Measurements from ENCODE around the gene AVPI1.
"Not testable (repeated sequence)": the region's sequence is repeated elsewhere in the genome, so short reads cannot be mapped to it uniquely, and the experiment has no call there.

The AVPI1 gene

DNA sequence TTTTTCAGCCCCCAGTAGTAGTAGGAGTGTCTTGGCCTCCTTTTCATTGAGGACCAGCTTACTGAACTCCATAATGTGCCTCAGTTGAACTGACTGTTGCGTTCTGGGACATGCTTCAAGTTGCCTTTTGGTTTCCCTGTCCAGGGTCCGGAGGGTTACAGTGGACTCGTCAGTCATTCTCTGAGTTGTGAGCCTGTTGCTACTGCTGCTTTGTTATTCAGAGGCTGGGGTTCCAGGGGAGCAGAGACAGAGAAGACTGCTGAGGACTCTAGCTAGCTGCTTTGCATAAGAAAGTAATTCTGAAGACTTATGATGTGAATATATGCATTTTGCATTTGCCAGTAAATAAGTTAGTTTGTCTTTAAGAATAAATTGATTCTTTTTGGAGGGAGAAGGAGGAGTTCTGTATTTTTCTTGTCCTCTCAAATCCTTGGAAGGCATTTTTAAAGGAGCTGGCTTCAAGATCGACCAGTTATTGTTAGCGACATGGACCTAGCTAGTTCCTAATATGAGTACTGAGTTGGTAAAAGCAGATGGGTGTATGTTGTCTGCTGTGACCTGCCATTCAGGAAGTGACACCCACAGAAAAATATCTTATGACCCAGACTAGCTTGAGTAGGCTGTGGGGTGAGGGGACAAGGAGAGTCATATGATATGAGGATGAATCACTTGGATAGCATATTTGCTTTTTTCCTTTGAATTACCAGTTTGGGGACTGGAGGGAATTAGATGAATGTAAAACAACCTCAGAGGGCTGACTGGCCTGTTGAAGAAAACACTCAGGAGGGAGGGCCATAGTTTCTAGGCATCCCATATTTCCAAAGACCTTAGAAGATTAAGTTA lies 38.3 kb downstream of the AVPI1 start:
- TF ChIP-seq, protein P1, sequence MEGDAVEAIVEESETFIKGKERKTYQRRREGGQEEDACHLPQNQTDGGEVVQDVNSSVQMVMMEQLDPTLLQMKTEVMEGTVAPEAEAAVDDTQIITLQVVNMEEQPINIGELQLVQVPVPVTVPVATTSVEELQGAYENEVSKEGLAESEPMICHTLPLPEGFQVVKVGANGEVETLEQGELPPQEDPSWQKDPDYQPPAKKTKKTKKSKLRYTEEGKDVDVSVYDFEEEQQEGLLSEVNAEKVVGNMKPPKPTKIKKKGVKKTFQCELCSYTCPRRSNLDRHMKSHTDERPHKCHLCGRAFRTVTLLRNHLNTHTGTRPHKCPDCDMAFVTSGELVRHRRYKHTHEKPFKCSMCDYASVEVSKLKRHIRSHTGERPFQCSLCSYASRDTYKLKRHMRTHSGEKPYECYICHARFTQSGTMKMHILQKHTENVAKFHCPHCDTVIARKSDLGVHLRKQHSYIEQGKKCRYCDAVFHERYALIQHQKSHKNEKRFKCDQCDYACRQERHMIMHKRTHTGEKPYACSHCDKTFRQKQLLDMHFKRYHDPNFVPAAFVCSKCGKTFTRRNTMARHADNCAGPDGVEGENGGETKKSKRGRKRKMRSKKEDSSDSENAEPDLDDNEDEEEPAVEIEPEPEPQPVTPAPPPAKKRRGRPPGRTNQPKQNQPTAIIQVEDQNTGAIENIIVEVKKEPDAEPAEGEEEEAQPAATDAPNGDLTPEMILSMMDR (IDR thresholded peaks at IDR 0.05; ENCODE audit: control insufficient read depth, insufficient read depth, low read depth, low read length, missing control alignments) = no peak
- H3K4me3 ChIP-seq (ENCODE audit: control insufficient read depth, low read depth, low read length) = no peak overlapping the region
- peak; percentile 68 for DNase-seq (ENCODE audit: low read depth)

DNA sequence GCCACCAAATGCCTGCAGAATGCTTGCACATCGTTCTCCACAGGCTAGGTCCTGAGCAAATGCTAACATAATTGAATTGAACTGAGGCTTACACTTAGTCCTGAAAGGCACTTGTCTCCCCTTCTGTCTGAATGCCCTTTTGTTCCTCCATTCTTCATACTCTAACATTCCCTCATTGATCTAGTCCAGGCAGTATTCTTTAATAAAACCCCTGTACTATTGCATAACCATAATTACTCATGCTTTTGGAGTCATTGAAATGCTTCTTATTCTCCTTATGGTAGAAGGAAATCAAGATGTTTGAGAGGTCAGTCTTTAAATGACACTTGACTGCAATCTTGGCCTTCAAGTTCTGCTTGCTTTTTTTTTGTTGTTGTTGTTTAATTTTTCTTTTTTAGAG lies 39.5 kb downstream of the AVPI1 start:
- TF ChIP-seq, protein P1 (IDR thresholded peaks at IDR 0.05; ENCODE audit: control insufficient read depth, insufficient read depth, low read depth, low read length, missing control alignments) = no peak
- no peak for DNase-seq (ENCODE audit: low read depth)

DNA sequence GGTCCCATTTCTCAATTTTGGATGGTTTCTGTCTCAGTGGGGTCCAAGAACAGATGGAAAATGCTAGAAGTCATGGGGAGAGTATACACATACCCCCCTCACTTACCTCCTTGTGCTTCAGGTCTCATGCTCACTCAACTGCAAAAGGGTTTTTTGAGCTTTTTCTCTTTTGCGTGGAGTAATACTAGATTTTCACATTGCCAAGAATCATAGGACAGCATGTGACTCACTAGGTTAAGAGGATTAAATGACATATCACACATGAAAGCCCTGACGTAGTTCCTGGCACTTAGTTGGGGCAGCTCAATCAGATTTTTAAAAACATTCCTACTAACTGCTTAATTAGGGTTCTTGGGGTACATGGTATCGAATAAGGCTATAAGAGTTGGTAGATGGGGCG lies 42.1 kb downstream of the AVPI1 start:
- TF ChIP-seq, protein P1 (IDR thresholded peaks at IDR 0.05; ENCODE audit: control insufficient read depth, insufficient read depth, low read depth, low read length, missing control alignments) = no peak
- no peak for DNase-seq (ENCODE audit: low read depth)
- no peak overlapping the region for H3K4me3 ChIP-seq (ENCODE audit: control insufficient read depth, low read depth, low read length)

More for the DNA sequence above, 39.5 kb downstream of the AVPI1 start:
- H3K4me3 ChIP-seq (ENCODE audit: control insufficient read depth, low read depth, low read length) = no peak overlapping the region

DNA sequence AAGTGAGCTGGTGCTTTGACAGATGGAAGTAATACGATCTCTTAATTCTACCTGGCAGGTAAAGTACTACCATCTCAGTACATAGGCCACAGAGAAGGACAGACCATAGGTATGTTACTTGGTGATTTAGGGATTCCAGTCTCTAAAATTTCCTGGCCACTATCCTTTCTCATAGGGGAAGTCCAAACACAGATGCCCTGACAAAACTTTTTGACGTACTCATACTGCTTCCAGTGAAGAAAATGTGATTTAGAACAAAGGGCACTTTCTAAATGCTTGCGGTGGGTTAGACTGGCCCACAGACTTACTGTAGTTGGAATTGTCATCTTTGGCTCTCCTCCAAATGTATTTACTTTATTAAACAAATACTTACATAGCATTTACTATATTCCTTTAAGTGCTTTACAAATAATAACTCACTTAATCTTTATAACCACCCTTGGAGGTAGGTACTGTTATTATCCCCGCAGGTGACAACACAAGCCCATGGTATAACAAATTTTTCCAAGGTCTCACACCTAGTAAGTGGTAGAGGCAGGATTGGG lies 43.5 kb downstream of the AVPI1 start:
- no peak overlapping the region for H3K4me3 ChIP-seq (ENCODE audit: control insufficient read depth, low read depth, low read length)
- TF ChIP-seq, protein P1 (IDR thresholded peaks at IDR 0.05; ENCODE audit: control insufficient read depth, insufficient read depth, low read depth, low read length, missing control alignments) = no peak
- no peak for DNase-seq (ENCODE audit: low read depth)

DNA sequence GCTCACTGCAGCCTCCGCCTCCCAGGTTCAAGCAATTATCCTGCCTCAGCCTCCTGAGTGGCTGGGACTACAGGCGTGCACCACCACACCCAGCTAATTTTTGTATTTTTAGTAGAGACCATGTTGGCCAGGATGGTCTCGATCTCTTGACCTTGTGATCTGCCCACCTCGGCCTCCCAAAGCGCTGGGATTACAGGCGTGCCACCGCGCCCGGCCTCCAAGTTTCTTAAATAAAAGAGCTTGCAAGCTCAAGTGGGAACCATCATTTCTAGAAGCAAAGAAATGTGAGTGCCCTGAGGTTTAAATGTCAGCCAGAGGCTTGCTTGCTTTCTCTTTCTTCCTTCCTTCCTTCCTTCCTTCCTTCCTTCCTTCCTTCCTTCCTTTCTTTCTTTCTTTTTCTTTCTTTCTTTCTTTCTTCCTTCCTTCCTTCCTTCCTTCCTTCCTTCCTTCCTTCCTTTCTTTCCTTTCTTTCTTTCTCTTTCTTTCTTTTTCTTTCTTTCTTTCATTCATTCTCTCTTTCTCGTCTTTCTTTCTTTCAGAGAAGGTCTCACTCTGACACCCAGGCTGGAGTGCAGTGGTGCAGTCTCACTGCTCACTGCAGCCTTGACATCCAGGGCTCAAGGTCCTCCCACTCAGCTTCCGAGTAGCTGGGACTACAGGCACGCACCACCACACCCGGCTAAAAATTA lies 44.4 kb downstream of the AVPI1 start:
- DNase-seq (ENCODE audit: low read depth); H3K4me3 ChIP-seq (ENCODE audit: control insufficient read depth, low read depth, low read length): not testable (repeated sequence)

DNA sequence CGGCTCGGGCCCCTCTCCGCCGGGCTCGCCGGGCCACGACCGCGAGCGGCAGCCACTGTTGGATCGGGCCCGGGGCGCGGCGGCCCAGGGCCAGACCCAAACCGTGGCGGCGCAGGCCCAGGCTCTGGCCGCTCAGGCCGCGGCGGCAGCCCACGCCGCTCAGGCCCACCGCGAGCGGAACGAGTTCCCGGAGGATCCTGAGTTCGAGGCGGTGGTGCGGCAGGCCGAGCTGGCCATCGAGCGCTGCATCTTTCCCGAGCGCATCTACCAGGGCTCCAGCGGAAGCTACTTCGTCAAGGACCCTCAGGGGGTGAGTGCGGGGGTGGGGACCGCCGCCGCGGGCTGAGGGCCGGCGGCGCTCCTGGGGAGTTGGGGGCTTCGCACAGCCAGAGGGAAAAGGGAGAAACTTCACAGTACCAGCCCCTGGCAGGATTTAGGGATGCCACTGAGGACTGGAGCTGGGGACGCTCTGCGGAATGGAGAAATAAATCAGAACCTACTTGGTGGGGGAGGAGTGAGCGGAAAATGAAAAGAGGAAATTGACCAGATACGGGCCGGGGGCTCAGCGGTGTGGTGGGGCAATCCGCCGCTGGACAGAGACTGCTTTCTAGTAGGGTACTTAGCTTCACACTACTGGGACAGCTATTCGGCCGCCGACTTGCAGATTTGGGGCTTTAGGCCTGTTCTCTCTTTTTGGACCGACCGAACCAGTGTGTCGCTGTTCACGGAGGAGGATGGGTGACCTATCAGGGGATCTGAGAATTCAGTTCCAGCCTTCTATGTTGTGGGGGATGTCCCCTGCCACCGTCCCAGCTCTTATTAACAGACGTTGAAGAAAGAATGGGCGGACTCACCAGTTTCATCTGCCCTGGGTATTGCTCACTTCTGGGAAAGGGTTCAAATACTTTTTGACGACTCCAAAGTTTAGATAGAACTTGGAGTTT lies 45.9 kb downstream of the AVPI1 start:
- H3K4me3 ChIP-seq (ENCODE audit: control insufficient read depth, low read depth, low read length) = peak overlapping the region; percentile 66
- DNase-seq (ENCODE audit: low read depth) = no peak
- TF ChIP-seq, protein P1 (IDR thresholded peaks at IDR 0.05; ENCODE audit: control insufficient read depth, insufficient read depth, low read depth, low read length, missing control alignments) = no peak

All from AG09309 (cell line).